HL-60 (cell line): ENCODE results near the gene PIM3.

Experiments
- CTCF ChIP-seq: IDR thresholded peaks from one replicate; pipeline ENCODE4 v1.5.1; 2011; ENCODE audit warnings: low read length, control low read depth, inconsistent platforms; ENCODE audit not compliant: insufficient read depth
- GABPA ChIP-seq: IDR thresholded peaks from 2 replicates; pipeline ENCODE4 v1.6.1; 2012; ENCODE audit warnings: low read depth
- POLR2AphosphoS5 ChIP-seq: IDR thresholded peaks from 2 replicates; pipeline ENCODE4 v1.6.1; 2012; ENCODE audit warnings: low read depth
- REST ChIP-seq: IDR thresholded peaks from 2 replicates; pipeline ENCODE4 v1.6.1; 2012; ENCODE audit warnings: low read depth; ENCODE audit not compliant: insufficient replicate concordance
- SPI1 ChIP-seq: IDR thresholded peaks from 2 replicates; pipeline ENCODE4 v1.6.1; 2012; ENCODE audit warnings: low read depth, mild to moderate bottlenecking, borderline replicate concordance

GRCh38 chr22:49983148-49984042 lies 22.8 kb downstream of the PIM3 start:
- TF ChIP-seq CTCF (no peak), GABPA (no peak), POLR2AphosphoS5 (no peak), REST (no peak), SPI1 (no peak)
